ENCODE measurements around the gene COL15A1.
"Not testable (repeated sequence)": the region's sequence is repeated elsewhere in the genome, so short reads cannot be mapped to it uniquely, and the experiment has no call there.

The COL15A1 gene

GRCh38 chr9:98943682-98944056, at the start of gene COL15A1:
TSS of gene COL15A1 (plus strand) at chr9:98943907. CDS start at chr9:98944062, 155 bp downstream.
- DNase-seq = no peak

GRCh38 chr9:98894171-98894570, 49.5 kb upstream of the COL15A1 start:
- DNase-seq = no peak

- DNase-seq = no peak
Observed at GRCh38 chr9:98894761-98895160, 48.9 kb upstream of the COL15A1 start.

GRCh38 chr9:98896632-98897031, 47.1 kb upstream of the COL15A1 start:
- DNase-seq = no peak

GRCh38 chr9:98897745-98898144, 46.0 kb upstream of the COL15A1 start:
- no peak for DNase-seq

- DNase-seq = no peak
Observed at GRCh38 chr9:98899408-98900056, 44.2 kb upstream of the COL15A1 start.

GRCh38 chr9:98900244-98900643, 43.5 kb upstream of the COL15A1 start:
- DNase-seq = no peak

- DNase-seq = no peak
Observed at GRCh38 chr9:98900725-98901124, 43.0 kb upstream of the COL15A1 start.

GRCh38 chr9:98901843-98902242, 41.9 kb upstream of the COL15A1 start:
- DNase-seq = not testable (repeated sequence)

GRCh38 chr9:98902516-98902915, 41.2 kb upstream of the COL15A1 start:
- DNase-seq = no peak

GRCh38 chr9:98902925-98903324, 40.8 kb upstream of the COL15A1 start:
- no peak for DNase-seq

GRCh38 chr9:98903961-98904411, 39.7 kb upstream of the COL15A1 start:
- DNase-seq = no peak

- DNase-seq = no peak
Observed at GRCh38 chr9:98905015-98905414, 38.7 kb upstream of the COL15A1 start.

- no peak for DNase-seq
Observed at GRCh38 chr9:98906273-98907040, 37.2 kb upstream of the COL15A1 start.

GRCh38 chr9:98907055-98907454, 36.7 kb upstream of the COL15A1 start:
- no peak for DNase-seq

- no peak for DNase-seq
Observed at GRCh38 chr9:98908897-98909634, 34.6 kb upstream of the COL15A1 start.

- DNase-seq = no peak
Observed at GRCh38 chr9:98909935-98910334, 33.8 kb upstream of the COL15A1 start.

- no peak for DNase-seq
Observed at GRCh38 chr9:98911042-98911441, 32.7 kb upstream of the COL15A1 start.

GRCh38 chr9:98911738-98912137, 32.0 kb upstream of the COL15A1 start:
- DNase-seq = not testable (repeated sequence)

- no peak for DNase-seq
Observed at GRCh38 chr9:98912450-98912849, 31.3 kb upstream of the COL15A1 start.

GRCh38 chr9:98913044-98913443, 30.7 kb upstream of the COL15A1 start:
- no peak for DNase-seq

GRCh38 chr9:98913705-98914104, 30.0 kb upstream of the COL15A1 start:
- no peak for DNase-seq

GRCh38 chr9:98915599-98915998, 28.1 kb upstream of the COL15A1 start:
- no peak for DNase-seq

GRCh38 chr9:98916660-98917059, 27.0 kb upstream of the COL15A1 start:
- no peak for DNase-seq
